ENCODE data around the gene KHSRP.
"Not testable (repeated sequence)": the region's sequence is repeated elsewhere in the genome, so short reads cannot be mapped to it uniquely, and the experiment has no call there.

Gene KHSRP

DNA sequence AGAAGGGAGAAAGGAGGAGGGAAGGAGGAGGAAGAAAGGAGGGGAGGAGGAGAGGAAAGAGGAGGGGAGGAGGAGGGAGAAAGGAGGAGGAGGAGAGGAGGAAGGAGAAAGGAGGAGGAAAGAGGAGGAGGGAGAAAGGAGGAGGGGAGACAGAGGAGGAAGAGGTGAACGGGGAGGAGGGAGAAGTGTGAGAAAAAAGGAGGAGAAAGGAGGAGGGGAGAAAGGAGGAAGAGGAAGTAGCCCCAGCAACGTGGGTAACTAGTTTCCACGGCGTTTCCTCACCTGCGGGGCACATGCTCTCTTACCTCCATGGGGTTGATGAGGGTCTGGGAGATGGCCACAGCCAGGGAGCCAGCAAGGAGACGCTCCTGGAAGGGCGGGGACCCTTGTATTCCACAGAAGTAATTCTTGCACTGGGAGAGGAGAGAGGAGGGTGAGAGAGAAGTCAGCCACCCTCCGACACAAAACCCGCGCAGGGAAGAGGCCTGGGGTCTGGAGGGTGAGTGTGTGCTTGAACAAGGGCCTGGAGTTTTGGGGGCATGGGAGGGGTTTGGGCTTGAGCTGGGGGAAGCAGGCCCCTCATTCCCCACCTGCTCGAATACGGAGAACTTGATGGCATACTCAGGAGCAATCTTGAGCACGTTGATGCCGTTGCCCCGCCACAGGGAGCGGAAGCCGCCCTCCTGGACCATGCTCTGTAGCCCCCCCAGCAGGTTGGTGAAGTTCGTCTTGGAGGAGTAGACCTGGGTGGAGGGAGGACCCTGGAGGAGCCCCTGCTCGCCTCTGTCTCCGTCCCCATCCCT lies 5.0 kb upstream of the KHSRP start:
- TF ChIP-seq, protein P1, sequence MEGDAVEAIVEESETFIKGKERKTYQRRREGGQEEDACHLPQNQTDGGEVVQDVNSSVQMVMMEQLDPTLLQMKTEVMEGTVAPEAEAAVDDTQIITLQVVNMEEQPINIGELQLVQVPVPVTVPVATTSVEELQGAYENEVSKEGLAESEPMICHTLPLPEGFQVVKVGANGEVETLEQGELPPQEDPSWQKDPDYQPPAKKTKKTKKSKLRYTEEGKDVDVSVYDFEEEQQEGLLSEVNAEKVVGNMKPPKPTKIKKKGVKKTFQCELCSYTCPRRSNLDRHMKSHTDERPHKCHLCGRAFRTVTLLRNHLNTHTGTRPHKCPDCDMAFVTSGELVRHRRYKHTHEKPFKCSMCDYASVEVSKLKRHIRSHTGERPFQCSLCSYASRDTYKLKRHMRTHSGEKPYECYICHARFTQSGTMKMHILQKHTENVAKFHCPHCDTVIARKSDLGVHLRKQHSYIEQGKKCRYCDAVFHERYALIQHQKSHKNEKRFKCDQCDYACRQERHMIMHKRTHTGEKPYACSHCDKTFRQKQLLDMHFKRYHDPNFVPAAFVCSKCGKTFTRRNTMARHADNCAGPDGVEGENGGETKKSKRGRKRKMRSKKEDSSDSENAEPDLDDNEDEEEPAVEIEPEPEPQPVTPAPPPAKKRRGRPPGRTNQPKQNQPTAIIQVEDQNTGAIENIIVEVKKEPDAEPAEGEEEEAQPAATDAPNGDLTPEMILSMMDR (IDR thresholded peaks at IDR 0.05; ENCODE audit: insufficient read depth, low read length, missing control alignments) = no peak
- ChIA-PET CTCF (no interaction called here), POLR2A (no interaction called here)
- no peak for DNase-seq (ENCODE audit: low read depth, low spot score)
- no peak overlapping the region for H3K4me3 ChIP-seq (ENCODE audit: low read depth, low read length)

DNA sequence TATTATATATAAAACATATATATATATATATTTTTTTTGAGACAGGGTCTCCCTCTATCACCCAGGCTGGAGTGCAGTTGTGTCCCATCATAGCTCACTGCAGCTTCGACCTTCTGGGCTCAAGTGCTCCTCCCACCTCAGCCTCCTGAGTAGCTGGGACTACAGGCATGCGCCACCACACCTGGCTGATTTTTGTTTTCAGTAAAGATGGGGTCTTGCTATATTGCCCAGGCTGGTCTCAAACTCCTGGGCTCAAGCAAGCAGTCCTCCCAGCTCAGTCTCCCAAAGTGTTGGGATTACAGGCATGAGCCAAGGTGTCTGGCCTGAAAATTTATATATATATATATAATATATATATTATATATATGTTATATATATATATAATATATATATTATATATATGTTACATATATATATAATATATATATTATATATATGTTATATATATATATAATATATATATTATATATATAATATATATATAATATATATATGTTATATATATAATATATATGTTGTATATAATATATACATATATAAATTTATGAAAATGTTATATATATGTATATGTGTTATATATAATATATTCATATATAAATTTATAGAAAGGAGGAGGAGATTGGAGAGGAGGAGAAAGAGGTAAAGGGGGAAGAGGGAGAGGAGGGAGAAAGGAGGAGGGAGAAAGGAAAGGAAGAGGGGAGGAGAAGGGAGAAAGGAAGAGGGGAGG lies 4.2 kb upstream of the KHSRP start:
- CTCF ChIA-PET; DNase-seq (ENCODE audit: low read depth, low spot score); POLR2A ChIA-PET; H3K4me3 ChIP-seq (ENCODE audit: low read depth, low read length): not testable (repeated sequence)

DNA sequence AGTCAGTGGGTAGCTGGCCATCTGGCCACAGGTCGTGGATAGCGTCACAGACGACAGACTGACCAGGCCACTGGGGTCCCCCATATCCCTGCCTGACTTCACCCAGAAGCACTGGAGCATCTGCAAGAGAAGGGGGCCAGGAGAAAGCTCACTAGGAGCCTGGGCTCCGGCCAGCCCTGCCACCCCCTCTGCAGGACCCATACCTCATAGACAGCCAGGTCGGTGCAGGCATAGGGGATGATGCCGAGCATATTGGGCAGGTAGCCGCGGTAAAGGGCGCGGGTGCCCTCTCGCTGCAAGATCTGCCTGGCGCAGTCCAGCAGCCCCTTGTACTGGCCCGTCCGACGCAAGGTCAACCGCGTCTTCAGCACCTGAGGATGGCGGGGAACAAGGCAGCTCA lies 2.5 kb upstream of the KHSRP start:
- ChIA-PET POLR2A (no interaction called here), CTCF (no interaction called here)
- TF ChIP-seq, protein P1 (IDR thresholded peaks at IDR 0.05; ENCODE audit: insufficient read depth, low read length, missing control alignments) = no peak
- no peak overlapping the region for H3K4me3 ChIP-seq (ENCODE audit: low read depth, low read length)
- no peak for DNase-seq (ENCODE audit: low read depth, low spot score)

DNA sequence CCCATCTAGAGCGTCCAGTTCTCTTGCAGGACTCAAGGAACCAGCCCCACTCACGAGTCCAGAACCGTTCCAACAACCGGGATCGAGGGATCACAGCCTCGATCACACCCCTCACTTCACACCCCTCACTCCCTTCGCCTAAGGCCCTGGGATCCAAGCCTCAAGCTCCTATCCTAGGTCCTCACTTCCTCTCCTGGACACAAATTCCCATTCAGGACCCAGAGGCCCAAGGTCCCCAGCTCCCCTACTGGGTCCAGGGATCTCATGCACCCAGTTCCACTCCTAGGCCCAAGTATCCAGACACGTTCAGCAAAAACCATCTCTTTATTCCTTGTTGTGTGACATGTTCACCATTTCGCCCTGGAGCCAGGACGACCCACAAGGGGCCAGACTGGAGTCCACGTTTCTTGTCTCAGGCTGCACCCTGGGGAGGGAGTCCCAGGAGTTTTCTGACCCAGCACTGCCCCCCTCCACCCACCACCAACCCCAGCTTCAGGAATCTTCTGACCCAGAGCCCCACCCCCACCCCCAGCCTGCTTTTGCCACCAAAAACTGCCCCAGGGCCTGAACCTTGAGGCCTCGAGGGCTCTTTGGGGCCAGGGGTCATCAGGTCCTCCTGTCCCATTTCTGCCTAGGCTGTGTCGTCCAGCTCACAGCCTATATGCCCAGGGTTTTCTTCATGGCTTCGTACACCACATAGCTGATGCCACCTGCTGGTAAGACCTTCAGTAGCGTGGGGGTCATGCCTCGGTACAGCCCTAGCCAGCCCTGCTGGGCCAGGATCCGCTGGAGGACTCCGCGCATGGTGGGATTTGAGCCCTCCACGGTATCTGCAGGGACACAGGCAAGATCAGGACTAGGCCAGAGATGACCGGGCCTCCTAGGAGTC lies 1.4 kb upstream of the KHSRP start:
- DNase-seq (ENCODE audit: low read depth, low spot score) = no peak
- CTCF ChIA-PET = interaction anchor here (1.1 kb wide), 1 partner anchor 18 kb away, joined by 3 read pairs; no protein-coding TSS in a partner anchor
- POLR2A ChIA-PET = interaction anchor here (0.5 kb wide), 1 partner anchor 1606 kb away, joined by 4 read pairs; no protein-coding TSS in a partner anchor
- peak overlapping the region; percentile 20 for H3K4me3 ChIP-seq (ENCODE audit: low read depth, low read length)
- TF ChIP-seq, protein P1 (IDR thresholded peaks at IDR 0.05; ENCODE audit: insufficient read depth, low read length, missing control alignments) = no peak

DNA sequence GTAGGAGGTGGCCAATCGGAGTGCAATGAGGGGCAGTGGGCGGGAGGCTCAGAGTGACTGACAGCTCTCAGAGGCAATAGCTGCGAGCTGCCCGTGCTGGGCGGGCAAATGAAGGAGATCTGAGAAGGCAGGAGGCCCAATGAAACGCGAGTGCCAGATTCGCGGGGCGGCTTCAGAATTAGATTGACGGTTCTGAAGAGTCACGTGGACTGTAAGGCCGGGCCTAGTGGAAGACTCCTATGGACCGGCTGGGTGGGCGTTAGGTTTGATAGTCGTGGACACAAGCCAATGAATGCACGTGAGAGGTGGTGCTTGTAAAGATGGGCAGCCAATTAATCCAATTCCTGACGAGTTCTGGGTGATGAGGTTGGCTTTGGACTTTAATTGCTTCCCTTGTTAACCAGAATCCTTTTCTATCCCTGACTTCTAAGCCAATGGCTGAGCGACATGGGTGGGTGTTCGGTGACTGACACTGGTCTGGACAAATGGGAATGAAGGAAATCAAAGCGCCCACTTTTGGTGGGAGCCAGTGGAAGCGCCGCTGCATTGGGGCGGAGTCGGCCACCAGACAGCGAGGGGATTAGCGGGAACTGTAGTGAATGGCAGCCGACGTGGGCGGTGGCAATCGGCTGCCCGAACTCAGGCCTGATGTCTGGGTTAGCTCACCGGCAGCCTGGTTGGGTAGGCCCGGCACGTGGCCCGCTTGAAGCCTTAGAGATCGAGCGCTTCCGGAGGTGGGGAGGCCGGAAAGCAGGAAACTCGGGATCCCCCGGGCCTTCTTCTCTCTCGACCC lies 524 bp upstream of the KHSRP start:
- TF ChIP-seq, protein P1 (IDR thresholded peaks at IDR 0.05; ENCODE audit: insufficient read depth, low read length, missing control alignments) = no peak
- peak; percentile 100 for DNase-seq (ENCODE audit: low read depth, low spot score)
- ChIA-PET POLR2A (interaction anchor here (0.5 to 1.1 kb wide), 5 partner anchors 53 to 445 kb away, joined by 3 to 6 read pairs (median 3); partner anchors contain the start of genes GPR108 and TNFSF9), CTCF (no interaction called here)
- H3K4me3 ChIP-seq (ENCODE audit: low read depth, low read length) = peak overlapping the region; percentile 20
